GM18858 (cell line): ENCODE results near the gene KCNN1.
"Not testable (repeated sequence)": the region's sequence is repeated elsewhere in the genome, so short reads cannot be mapped to it uniquely, and the experiment has no call there.

Source experiments
- ATAC-seq: cut with Tn5 transposase; IDR thresholded peaks from one replicate; pipeline ENCODE4 v1.9.1; 2021; ENCODE audit not compliant: unreplicated experiment

KCNN1 gene

GRCh38 chr19:17966550-17967256 lies at the start of gene KCNN1:
Gene KCNN1, plus strand, starts transcription at chr19:17967107. Its CDS starts 6,782 bp downstream, at chr19:17973889.
- no peak for ATAC-seq

- not testable (repeated sequence) for ATAC-seq
These were observed 48.8 kb upstream of the KCNN1 start for GRCh38 chr19:17918151-17918550.

GRCh38 chr19:17919122-17919521 lies 47.8 kb upstream of the KCNN1 start:
- ATAC-seq: not testable (repeated sequence)

GRCh38 chr19:17920527-17920926 lies 46.4 kb upstream of the KCNN1 start:
- no peak for ATAC-seq

- ATAC-seq: no peak
These were observed 44.8 kb upstream of the KCNN1 start for GRCh38 chr19:17922138-17922537.

GRCh38 chr19:17926044-17926443 lies 40.9 kb upstream of the KCNN1 start:
- no peak for ATAC-seq

GRCh38 chr19:17929056-17929455 lies 37.9 kb upstream of the KCNN1 start:
- no peak for ATAC-seq

- no peak for ATAC-seq
These were observed 35.2 kb upstream of the KCNN1 start for GRCh38 chr19:17931532-17932191.

- peak; percentile 40 for ATAC-seq
These were observed 34.2 kb upstream of the KCNN1 start, which contains the start of gene CCDC124 for GRCh38 chr19:17932485-17933338. Gene CCDC124, plus strand, starts transcription at chr19:17933015. Its CDS starts 3,406 bp downstream, at chr19:17936421.

GRCh38 chr19:17933414-17934129 lies 33.3 kb upstream of the KCNN1 start:
- no peak for ATAC-seq

- no peak for ATAC-seq
These were observed 30.5 kb upstream of the KCNN1 start for GRCh38 chr19:17936379-17936778.

- ATAC-seq: no peak
These were observed 29.5 kb upstream of the KCNN1 start for GRCh38 chr19:17937371-17937900.

GRCh38 chr19:17938092-17938845 lies 28.6 kb upstream of the KCNN1 start:
- no peak for ATAC-seq

- no peak for ATAC-seq
These were observed 24.7 kb upstream of the KCNN1 start for GRCh38 chr19:17942181-17942580.

- no peak for ATAC-seq
These were observed 24.2 kb upstream of the KCNN1 start for GRCh38 chr19:17942582-17943273.

- ATAC-seq: no peak
These were observed 23.4 kb upstream of the KCNN1 start for GRCh38 chr19:17943274-17944221.

GRCh38 chr19:17944301-17944700 lies 22.6 kb upstream of the KCNN1 start:
- ATAC-seq: no peak
